HG02642 (cell line): ENCODE results near the gene VPS51.

ENCODE experiments used
- ATAC-seq: cut with Tn5 transposase; IDR thresholded peaks from one replicate; pipeline ENCODE4 v1.9.1; 2021; ENCODE audit warnings: mild to moderate bottlenecking; ENCODE audit not compliant: unreplicated experiment, poor library complexity

VPS51 gene

DNA sequence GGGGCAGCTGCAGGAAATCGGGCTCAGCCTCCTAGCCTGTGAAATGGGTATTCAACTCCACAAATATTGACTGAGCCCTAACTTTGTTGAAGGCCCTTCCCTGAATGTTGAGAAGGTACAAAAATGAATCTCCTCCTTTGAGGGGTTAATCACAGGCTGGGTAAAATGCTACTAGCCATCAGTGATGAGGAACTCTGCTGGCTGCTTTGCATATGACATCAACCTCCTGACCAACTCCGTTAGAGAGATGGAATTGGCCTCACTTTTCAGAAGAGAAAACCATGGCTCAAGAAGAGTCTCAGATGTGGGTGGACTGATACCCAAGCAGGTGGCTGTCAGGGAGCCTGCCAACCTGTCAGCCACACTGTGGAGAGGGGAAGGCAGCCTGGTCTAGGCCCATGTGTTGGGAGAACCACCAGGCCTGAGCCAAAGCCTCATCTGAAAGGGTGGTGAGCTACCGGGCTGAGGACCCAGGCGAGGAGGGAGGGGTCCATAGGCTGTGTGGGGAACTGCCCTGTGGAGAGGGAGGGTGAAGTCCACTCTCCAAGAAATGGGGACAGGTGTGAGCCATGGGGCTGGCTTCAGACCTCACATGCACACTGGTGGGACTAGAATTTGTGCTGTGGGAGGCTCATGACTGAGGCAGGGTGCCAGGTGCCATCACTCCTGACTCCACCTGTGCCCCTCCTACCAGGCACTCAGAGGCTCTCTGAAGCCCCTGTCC, 23.9 kb upstream of the VPS51 start:
- ATAC-seq: no peak

DNA sequence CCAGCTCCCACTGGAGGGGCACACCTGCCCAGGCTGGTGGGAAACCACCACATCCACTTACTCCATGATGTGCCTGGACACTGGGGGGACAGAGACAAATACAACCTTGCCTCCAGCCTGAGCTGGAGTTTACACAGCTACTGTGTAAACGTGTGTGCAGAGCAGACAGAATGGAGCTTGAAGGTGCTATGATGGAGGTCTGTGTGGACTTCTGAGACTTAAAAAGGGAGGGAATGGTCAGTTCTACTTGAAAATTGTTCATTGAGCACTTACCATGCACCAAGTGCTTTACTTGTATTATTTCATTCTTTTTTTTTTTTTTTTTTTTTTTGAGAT, 23.4 kb upstream of the VPS51 start:
- ATAC-seq: no peak

DNA sequence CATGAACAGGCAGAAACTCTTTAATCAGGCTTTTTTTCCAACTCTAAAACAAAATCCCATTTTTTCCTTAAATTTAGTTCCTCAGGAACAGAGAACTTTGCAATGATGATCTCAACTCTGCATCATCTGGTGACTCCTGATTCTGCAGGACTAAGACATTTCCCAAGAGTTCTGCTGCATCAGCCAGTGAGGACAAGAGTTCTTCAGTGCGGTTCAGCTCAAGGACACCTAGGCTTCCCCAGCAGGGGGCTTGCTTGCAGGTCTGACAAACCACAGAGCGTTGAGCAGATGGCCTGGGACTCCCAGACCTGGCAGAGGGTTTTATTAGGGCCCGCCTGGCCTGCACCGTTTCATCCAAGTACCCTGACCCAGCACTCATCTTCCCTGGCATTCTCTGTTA, 18.6 kb upstream of the VPS51 start:
- no peak for ATAC-seq

DNA sequence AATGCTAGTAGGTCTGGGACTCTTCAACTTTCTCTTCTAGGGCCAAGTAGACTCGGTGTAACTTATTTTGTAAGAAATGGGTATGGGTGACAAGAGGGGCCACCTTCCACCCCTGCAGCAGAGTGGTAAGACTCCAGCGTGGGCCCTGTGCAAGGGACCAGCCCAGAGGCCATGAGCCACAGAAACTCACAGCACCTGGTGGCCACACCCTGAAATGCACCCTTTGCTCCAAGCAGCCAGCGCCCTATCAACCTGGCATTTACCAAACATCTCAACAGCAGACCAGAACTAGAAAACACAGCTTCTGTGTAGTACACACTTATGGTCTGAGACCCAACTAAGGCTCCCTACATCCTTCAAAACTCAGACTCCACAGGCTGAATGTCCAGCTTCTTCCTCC, 17.9 kb upstream of the VPS51 start:
- no peak for ATAC-seq

DNA sequence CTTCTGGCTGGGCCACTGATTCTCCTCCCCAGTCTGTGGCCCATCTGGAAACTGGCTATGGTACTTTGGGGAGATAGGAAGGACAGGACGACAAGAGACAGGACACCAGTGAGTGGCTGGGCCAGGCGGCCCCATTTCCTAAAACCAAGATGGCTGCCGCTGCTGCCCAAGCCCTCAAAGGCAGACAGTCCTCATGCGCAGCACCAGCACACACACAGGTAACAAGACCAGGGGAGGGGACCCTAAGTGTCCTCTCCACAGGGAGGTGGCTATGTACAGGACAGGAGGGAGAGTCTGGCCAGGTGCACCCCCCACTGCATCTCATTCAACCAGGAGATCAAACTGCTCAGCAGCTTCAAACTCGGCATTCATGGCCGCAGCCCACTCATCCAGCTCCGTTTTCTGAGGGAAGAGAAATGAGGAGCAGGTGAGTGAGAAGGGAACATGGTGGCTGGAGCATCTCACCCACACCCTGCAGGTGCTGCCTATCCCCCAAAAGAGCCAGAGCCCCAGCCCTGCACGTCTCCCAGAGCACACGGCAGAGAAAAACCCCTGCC, 17.1 kb upstream of the VPS51 start:
- ATAC-seq: no peak

DNA sequence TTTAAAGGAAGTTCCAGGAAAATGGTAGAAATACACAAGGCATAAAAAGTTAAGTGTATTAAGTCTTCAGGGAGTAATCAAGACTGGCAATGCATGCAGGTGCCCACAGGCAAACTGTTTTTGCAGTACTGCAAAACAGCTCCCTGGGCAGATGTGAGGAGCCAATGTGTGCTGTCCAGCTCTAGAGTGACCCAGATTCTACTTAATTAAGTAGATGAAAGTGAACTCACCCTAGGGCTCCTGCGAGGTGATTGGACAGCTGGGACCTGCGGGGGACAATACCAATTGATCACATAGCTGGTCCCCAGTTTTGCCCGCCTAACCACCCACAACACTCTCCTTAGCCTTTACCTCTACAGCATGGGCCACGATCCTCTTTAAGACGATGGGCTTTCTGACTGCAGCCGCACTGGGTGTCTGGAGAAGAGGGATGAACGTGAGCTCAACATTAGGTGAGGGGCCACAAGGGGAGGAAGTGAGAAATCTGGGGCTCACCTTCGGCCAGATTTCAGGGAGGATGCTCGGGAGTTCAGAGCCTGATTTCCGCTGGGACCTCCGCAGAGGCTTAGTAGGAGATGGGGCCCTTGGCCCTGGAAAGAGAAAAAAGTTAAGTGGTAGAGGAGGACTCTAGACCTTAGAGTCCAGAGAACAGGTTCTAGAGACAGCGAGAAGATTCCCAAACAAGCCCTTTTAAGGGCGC, 12.7 kb upstream of the VPS51 start:
- peak; percentile 18 for ATAC-seq

DNA sequence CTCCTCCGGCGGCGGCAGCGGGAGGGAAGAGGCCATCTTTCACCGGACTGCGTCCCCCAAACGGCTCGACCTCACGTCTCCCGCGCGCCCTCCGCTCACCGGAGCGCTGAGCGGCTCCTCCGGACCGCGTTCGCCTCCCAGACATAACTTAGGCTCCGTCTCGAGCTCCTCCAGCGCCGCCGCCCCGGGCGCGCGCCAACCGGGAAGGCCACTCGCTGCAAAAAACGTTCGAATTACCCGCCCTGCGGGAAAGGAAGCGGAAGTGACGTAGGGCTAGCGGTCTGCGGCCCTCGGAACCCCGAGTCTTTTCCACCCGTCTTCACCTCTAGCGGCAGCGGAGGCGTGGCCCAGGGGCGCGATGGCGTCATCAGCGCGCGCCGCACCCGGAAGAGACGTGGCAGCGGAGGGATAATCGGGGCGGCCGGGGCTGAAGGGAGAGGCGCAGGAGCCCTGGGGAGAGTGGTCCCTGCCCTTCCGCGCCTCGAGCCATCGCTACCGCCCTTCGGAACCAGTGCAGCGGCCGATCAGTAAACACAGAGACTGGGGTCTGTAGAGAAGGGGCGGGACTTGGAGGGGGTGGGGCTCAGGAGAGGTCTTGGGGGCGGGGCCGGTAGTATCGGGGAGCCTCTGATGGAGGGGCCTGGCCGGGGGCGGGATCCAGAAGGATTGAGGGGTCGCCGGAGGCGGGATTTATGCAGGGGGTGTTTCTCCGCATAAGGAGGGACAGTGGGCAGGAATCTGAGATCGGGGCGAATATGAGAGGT, 12.0 kb upstream of the VPS51 start, which contains the start of the genes CDCA5 and ZFPL1:
Gene CDCA5 (minus strand): TSS at position 207 of the 764 bp plus-strand sequence. CDS start 62 bp downstream, at position 145.
Gene ZFPL1 (plus strand): TSS at position 389 of the 764 bp plus-strand sequence. CDS start 477 bp downstream, outside the sequence.
- peak; percentile 80 for ATAC-seq

DNA sequence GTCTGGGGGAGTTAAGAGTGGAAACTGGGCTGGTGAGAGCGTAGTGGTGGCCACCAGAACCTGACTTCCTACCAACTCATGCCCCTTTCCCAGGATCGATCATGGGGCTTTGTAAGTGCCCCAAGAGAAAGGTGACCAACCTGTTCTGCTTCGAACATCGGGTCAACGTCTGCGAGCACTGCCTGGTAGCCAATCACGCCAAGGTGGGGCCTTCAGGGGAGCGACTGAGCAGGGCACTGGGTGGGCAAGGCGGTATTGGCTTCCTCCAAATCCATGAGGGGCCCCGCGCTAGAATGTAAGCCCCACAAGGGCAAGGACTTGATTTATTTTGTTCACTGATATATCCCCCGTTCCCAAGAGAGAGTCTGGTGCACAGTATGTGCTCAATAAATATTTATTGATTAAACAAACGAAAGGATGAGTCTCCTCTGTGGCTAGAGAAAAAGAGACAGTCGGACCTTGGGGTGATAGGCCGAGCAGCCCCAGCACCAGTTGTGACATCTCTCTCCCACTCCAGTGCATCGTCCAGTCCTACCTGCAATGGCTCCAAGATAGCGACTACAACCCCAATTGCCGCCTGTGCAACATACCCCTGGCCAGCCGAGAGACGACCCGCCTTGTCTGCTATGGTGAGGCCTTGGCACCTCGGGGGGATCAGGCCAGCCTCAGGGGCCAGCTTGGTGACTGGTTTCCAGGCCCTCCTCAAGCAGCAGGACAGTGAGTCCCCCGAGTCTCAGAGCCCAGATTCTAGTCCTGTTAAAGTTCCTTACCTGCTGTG, 11.2 kb upstream of the VPS51 start:
- ATAC-seq: peak; percentile 8

DNA sequence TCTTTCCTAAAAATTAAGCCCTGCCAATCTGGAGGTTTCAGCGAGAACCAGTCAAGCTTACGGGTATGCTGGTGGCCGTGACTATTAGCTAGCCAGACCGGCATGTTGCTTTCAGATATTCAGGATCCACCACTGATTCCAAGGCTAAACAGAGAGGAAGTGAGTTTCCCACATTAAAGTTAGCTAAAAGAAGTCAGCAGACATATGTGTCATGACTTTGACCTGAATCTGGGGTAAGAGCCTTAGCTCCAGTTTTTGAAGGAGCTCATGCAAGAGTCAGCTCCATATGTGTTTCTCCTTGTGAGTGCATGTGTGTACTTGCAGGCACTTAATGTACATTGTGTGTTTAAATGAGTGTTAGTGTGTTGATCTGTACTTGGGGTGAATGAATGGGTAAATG, 10.6 kb upstream of the VPS51 start:
- no peak for ATAC-seq

DNA sequence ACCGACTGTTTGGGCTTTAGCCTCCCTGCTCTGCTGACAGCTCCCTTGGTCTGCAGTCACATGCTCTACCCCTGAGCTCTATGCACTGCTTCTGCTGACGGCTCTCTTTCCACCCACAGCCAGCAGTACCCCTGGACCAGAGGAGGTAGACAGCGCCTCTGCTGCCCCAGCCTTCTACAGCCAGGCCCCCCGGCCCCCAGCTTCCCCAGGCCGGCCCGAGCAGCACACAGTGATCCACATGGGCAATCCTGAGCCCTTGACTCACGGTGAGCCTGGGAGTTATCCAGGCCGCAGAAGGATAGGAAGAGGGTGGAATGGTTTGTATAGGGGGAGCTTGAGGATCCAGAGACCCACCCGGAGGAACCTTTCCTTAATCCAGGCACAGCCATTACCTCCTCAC, 9.2 kb upstream of the VPS51 start:
- ATAC-seq: no peak

DNA sequence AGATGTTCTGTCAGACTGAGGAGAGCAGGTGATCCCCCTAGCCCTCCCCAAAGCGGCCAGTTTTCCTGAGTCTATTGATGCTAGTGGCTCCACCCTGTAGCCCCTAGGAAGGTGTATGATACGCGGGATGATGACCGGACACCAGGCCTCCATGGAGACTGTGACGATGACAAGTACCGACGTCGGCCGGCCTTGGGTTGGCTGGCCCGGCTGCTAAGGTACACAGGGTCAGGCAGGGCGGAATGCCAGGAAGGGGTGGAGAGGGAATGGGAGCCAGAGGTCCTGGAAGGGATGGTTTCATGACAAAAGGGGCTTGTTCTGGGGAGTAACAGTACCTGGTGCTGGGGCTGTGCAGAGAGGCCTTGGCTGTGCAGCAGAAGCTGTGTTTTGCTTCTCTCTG, 8.8 kb upstream of the VPS51 start:
- no peak for ATAC-seq

DNA sequence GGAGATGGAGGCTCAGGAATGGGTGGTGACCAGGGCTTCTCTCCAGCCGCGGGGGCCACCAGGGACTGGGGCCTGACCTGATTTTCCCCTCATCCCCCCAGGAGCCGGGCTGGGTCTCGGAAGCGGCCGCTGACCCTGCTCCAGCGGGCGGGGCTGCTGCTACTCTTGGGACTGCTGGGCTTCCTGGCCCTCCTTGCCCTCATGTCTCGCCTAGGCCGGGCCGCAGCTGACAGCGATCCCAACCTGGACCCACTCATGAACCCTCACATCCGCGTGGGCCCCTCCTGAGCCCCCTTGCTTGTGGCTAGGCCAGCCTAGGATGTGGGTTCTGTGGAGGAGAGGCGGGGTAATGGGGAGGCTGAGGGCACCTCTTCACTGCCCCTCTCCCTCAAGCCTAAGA, 8.2 kb upstream of the VPS51 start:
- no peak for ATAC-seq

DNA sequence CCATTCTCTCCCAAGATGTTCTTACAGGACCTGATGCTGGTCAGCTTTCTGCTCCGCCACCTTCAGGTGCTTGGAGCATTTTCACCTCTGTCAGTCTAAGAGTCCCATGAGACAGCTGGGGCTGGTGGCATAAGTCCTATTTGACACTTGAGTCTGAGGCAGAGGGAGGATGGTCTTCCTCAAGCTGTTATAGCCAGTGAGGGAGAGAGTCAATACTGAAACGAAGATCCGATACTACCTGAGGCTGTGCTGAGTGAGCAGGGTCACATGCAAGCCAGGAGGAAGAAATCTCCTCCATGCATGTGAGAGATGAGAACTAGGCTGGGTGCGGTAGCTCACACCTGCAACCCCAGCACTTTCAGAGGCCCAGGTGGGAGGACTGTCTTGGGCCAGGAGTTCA, 6.4 kb upstream of the VPS51 start:
- no peak for ATAC-seq

DNA sequence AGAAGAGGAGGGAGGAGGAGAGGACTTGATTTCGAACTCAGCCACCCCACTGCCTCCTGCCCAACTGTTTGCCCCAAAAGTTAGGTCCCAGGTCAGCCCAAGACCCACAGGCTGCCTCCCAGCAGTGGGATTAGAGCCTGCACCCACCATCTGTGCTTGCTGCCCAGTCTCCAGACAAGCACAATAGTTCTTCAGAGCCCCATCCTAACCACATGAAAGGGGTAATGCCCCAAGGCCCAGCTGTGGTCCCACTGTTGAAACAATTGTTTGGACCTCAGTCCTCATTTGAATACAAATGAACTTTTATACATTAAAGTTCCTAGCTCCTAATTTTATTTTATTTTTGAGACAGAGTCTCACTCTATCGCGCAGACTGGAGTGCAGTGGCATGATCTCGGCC, 5.4 kb upstream of the VPS51 start:
- ATAC-seq: no peak

DNA sequence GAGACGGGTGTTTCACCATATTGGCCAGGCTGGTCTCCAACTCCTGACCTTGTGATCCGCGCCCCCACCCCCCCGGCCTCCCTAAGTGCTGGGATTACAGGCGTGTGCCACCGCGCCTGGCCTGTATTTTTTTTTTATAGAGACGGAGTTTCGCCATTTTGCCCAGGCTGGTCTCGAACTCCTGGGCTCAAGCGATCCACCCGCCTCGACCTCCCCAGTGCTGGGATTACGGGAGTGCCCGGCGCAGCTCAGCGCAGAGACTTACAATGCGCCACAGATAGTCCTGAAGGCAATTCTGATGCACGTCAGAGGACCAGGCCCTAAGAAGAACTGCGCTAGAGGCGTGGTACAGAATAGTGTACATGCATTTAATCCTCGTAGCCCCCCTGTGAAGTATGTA, 587 bp upstream of the VPS51 start:
- ATAC-seq: no peak

DNA sequence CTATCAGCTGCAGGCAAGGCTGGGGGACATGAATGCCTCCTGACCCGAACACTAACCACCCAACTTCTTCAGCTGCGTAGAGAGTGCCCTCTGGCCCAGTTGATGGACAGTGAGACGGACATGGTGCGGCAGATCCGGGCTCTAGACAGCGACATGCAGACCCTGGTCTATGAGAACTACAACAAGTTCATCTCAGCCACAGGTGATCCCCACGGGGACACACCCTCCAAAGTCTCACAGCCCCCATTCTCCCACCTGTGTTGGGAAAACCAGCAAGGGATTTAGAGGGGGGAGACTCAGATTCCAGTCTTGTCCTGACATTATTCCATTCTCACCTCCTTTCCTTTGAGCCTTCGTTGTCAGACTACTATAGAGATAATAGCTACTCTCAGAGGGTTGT, 912 bp downstream of the VPS51 start:
- ATAC-seq: no peak

DNA sequence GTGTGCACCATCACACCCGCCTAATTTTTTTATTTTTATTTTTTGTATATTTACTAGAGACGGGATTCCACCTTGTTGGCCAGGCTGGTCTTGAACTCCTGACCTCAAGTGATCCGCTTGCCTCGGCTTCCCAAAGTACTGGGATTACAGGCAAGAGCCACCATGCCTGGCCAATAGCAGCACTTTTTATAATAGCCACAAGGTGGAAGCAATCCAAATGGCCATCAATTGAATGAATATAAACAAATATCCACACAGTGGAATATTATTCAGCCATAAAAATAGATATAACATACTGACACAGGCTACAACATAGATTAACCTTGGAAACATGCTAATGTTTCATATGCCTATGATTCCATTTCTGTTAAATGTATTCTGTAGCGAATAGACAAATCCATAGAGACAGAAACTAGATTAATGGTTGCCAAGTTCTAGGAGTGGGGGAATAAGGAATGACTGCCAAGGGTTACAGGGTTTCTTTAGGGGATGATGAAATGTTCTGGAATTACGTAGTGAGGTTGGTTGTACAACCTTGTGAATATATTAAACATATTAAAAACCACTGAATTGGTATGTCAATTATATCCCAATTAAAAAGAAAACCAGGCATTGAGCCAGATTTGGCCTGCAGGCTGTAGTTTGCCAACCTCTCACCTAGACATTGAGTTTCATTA, 4.8 kb downstream of the VPS51 start:
- ATAC-seq: no peak

DNA sequence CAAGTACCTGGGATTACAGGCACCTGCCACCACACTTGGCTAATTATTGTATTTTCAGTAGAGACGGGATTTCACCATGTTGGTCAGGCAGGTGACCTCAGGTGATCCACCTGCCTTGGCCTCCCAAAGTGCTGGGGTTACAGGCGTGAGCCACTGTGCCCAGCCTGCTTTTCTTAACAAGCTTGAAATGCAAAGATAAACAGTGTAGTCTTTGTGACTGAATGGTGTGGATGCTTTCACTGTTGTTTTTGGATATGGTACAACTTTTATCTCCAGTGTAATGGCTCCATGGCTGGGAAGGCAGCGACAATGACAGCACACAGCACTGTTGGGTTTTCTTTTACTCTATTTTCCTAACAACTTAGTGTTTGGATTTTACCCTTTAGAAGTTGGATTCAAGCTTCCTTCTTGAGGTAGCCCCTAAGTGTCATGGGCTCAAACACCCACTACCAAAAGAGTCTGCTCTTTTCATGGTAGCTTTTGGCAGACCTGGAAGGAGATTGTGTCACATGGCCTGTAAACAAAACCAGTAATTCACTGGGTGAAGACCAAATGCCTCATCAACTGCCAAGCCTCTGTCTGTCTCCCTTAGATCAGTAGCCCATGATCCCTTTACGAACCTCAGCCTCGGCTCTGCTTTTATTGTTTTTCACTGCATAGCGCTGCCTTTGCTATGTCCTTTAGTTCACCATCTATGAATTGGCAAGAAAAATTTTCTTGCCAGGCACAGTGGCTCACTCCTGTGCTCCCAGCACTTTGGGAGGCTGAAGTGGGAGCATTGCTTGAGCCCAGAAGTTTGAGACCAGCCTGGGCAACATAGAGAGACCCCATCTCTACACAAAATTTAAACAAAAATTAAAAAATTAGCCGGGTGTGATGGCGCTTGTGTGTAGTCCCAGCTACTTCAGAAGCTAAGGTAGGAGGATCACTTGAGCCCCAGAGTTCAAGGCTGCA, 6.4 kb downstream of the VPS51 start:
- no peak for ATAC-seq

DNA sequence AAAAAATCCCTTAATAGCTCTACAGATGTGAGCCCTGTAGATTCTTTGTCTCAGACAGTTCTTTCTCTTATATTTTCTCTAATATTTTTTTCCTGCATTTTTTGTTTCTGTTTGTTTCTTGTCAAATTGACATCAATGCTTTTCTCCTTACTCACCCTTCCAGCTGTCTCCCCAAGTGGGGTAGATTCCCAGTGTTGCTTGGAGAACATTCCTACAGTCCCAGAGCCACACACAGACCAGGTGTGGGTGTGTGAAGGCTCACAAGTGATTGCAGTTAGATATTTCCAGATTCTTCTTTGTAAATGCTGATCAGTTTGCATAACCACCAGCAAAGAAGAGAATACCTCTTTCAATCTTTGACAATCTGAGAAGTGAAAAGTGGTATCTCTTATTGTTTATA, 7.5 kb downstream of the VPS51 start:
- no peak for ATAC-seq
